ENCODE measurements around the gene PDIK1L. TPM values are rescaled to one million over a fixed set of nuclear protein-coding genes. Genes with fewer than 3 reads are reported as not detected.
A peak's percentile ranks its signal among the peaks of the same experiment; 100 is the strongest.

The PDIK1L gene
- total and polyA plus RNA-seq, 2 of the 8 experiments (the other 6 are each of a cell fraction or from before 2014, with no cell fraction given), result 0.95 to 4.5 TPM

DNA sequence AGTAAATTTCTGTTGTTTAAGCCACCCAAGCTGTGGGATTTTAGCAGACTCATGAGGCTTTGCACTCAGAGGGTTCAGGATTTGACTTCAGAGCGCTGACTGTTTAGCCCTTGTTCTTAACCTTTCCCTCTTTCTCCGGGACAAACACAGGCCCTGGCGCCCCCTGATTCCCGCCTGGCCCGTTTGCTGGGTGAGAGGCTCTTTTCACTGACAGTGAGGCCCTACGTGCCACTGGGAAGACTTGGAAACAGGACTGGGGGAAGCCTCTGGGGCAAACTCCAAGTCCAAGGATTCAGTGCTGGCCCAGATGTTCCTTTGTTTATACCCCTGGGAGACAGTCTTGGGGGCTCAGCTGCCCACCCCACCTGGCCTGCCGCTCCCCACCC, 32.5 kb upstream of the PDIK1L start:
- H3K27ac ChIP-seq (ENCODE audit: low read depth, low read length), result no peak overlapping the region
- no peak overlapping the region for H3K4me3 ChIP-seq (ENCODE audit: extremely low read depth in 1 of 4, insufficient read depth in 2 of 4, low read depth in 3 of 4, low read length in 4 of 4)
- H3K9me3 ChIP-seq (ENCODE audit: insufficient read depth in 2 of 2, low read depth in 1 of 2, low read length in 1 of 2), result no peaks in the 10 kb centered on the region
- H3K79me2 ChIP-seq (ENCODE audit: control insufficient read depth in 1 of 2, insufficient read depth in 2 of 2, low read length in 2 of 2), result no peaks in the 10 kb centered on the region
- no peak overlapping the region for H3K14ac ChIP-seq (ENCODE audit: insufficient read length)
- H2BK15ac ChIP-seq (ENCODE audit: low read length), result no peak overlapping the region
- H3K56ac ChIP-seq (replicated peaks; ENCODE audit: insufficient read length, low read depth, low read length), result no peak overlapping the region
- H3K9ac ChIP-seq (replicated peaks in 1 of 4; ENCODE audit: extremely low read depth in 1 of 4, low read depth in 3 of 4, low read length in 3 of 4), result no peak overlapping the region
- H4K5ac ChIP-seq (ENCODE audit: insufficient read length, low read depth, low read length), result no peak overlapping the region
- H3K36me3 ChIP-seq (ENCODE audit: control insufficient read depth in 2 of 4, insufficient read depth in 4 of 4, low read length in 3 of 4), result no peaks in the 10 kb centered on the region
- no peak overlapping the region for H3K4ac ChIP-seq (replicated peaks; ENCODE audit: insufficient read length, low read depth, low read length)
- FAIRE-seq (no peak), DNase-seq (ENCODE audit: low read depth in 1 of 2, low spot score in 2 of 2) (peak in 1 of 2 experiments; percentile 55)
- no peak overlapping the region for H3K18ac ChIP-seq (ENCODE audit: extremely low read depth, low read length)
- H2AFZ ChIP-seq (ENCODE audit: low read length), result peak overlapping the region; percentile 90
- POLR2A ChIA-PET (ENCODE audit: partially characterized antibody), result no interaction called here
- 0 out of 4 replicates have a peak overlapping the region, but pooled peaks of 1 of the 2 experiments have one; percentile 20 for H3K4me2 ChIP-seq (ENCODE audit: insufficient read depth in 1 of 2, low read depth in 2 of 2, low read length in 2 of 2)
- H2AK5ac ChIP-seq (ENCODE audit: low read depth, low read length), result no peak overlapping the region
- no peak overlapping the region for H3K23ac ChIP-seq (ENCODE audit: insufficient read length)
- H3K79me1 ChIP-seq (ENCODE audit: low read depth, low read length), result no peaks in the 10 kb centered on the region
- no peak overlapping the region for H2BK20ac ChIP-seq (ENCODE audit: low read length)
- CTCF ChIA-PET (ENCODE audit: partially characterized antibody), result interaction anchor here (1.9 kb wide), 1 partner anchor 43 kb away, joined by 6 read pairs; no protein-coding TSS in a partner anchor
- no peak overlapping the region for H2BK120ac ChIP-seq (replicated peaks; ENCODE audit: low read depth, low read length)
- no peaks in the 10 kb centered on the region for H3K23me2 ChIP-seq (ENCODE audit: low read depth, low read length)
- no peak overlapping the region for H2BK12ac ChIP-seq (ENCODE audit: low read depth, low read length)
- H3K27me3 ChIP-seq (replicated peaks in 1 of 4; ENCODE audit: control insufficient read depth in 3 of 4, extremely low read depth in 1 of 4, insufficient read depth in 3 of 4, low read length in 3 of 4), result no peaks in the 10 kb centered on the region; a peak in 1 of 7 replicates
- H4K91ac ChIP-seq (replicated peaks; ENCODE audit: insufficient read length, low read length), result no peak overlapping the region
- peaks cover 0 to 9% (median 6%) of the 10 kb centered on the region in 4 experiments; a peak in 4 of 7 replicates for H3K4me1 ChIP-seq (replicated peaks in 1 of 4; ENCODE audit: control insufficient read depth in 3 of 4, insufficient read depth in 4 of 4, low read length in 3 of 4)
- H4K20me1 ChIP-seq (replicated peaks in 1 of 2; ENCODE audit: control insufficient read depth in 1 of 2, insufficient read depth in 2 of 2, low read length in 2 of 2), result no peaks in the 10 kb centered on the region
- 0 out of 2 replicates have a peak overlapping the region, but pooled peaks have one; percentile 57 for H4K8ac ChIP-seq (ENCODE audit: extremely low read depth, insufficient read depth, low read length)
- H2BK5ac ChIP-seq (ENCODE audit: low read depth, low read length), result no peak overlapping the region
- WGBS, 2 experiments (ENCODE audit: extremely low coverage in 1 of 2, insufficient coverage in 1 of 2, insufficient read length in 1 of 2, insufficient replicate concordance in 2 of 2, low coverage in 1 of 2, low lambda C conversion rate in 2 of 2, missing lambda C conversion rate in 1 of 2), result 68% methylated on average over 7 of the region's 7 CpGs; no CpG with 5 or more reads in 1 of the 2 experiments
- TF ChIP-seq JUN (IDR thresholded peaks at IDR 0.05; ENCODE audit: low read depth, low read length) (no peak), ZNF274 (IDR thresholded peaks at IDR 0.05; ENCODE audit: borderline replicate concordance, extremely low read depth, low read length) (no peak), CHD2 (IDR thresholded peaks at IDR 0.05; ENCODE audit: low read length) (no peak), MAFK (IDR thresholded peaks at IDR 0.05; ENCODE audit: low read depth, low read length) (no peak), BCL11A (IDR thresholded peaks at IDR 0.05; ENCODE audit: low read depth in 2 of 2, low read length in 2 of 2) (no peak), RBBP5 (IDR thresholded peaks at IDR 0.05; ENCODE audit: borderline replicate concordance, low read depth, low read length) (no peak), HDAC6 (IDR thresholded peaks at IDR 0.05; ENCODE audit: low read depth, low read length) (no peak)
- TF ChIP-seq, protein P1, sequence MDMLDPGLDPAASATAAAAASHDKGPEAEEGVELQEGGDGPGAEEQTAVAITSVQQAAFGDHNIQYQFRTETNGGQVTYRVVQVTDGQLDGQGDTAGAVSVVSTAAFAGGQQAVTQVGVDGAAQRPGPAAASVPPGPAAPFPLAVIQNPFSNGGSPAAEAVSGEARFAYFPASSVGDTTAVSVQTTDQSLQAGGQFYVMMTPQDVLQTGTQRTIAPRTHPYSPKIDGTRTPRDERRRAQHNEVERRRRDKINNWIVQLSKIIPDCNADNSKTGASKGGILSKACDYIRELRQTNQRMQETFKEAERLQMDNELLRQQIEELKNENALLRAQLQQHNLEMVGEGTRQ (IDR thresholded peaks at IDR 0.05; ENCODE audit: low read length), result no peak
- TF ChIP-seq, protein P2, sequence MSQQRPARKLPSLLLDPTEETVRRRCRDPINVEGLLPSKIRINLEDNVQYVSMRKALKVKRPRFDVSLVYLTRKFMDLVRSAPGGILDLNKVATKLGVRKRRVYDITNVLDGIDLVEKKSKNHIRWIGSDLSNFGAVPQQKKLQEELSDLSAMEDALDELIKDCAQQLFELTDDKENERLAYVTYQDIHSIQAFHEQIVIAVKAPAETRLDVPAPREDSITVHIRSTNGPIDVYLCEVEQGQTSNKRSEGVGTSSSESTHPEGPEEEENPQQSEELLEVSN (IDR thresholded peaks at IDR 0.05), result no peak
- TF ChIP-seq, protein P3, sequence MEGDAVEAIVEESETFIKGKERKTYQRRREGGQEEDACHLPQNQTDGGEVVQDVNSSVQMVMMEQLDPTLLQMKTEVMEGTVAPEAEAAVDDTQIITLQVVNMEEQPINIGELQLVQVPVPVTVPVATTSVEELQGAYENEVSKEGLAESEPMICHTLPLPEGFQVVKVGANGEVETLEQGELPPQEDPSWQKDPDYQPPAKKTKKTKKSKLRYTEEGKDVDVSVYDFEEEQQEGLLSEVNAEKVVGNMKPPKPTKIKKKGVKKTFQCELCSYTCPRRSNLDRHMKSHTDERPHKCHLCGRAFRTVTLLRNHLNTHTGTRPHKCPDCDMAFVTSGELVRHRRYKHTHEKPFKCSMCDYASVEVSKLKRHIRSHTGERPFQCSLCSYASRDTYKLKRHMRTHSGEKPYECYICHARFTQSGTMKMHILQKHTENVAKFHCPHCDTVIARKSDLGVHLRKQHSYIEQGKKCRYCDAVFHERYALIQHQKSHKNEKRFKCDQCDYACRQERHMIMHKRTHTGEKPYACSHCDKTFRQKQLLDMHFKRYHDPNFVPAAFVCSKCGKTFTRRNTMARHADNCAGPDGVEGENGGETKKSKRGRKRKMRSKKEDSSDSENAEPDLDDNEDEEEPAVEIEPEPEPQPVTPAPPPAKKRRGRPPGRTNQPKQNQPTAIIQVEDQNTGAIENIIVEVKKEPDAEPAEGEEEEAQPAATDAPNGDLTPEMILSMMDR (IDR thresholded peaks at IDR 0.05; ENCODE audit: control extremely low read depth in 1 of 3, insufficient read depth in 1 of 3, low read depth in 1 of 3, low read length in 3 of 3), result no peak
